Fibroblast of the aortic adventitia (primary cell): Measurements from ENCODE around the gene NCK2. TPM values are rescaled to one million over a fixed set of nuclear protein-coding genes. Genes with fewer than 3 reads are reported as not detected.

ENCODE experiments used
- DNase-seq: peaks from one replicate; pipeline ENCODE4 v3.0.0-alpha.2; 2010; ENCODE audit warnings: low read depth
- H3K4me3 ChIP-seq: 2 replicates; pipeline ENCODE4 v1.5.1; 2011; ENCODE audit warnings: low read depth, mild to moderate bottlenecking, control low read depth, low read length, moderate library complexity
- CTCF ChIP-seq: IDR thresholded peaks from 2 replicates; pipeline ENCODE4 v1.5.1; 2011; ENCODE audit warnings: mild to moderate bottlenecking, low read length, control low read depth, inconsistent platforms; ENCODE audit not compliant: insufficient read depth
- total RNA-seq: library from RNA; depleted of rRNA; stranded (reverse); fragments of >200 nt; gene quantifications from 2 replicates; pipeline ENCODE4 v1.2.3, GENCODE V29; 2012; ENCODE audit warnings: low replicate concordance

The NCK2 gene
- total RNA-seq, 1 donor = 9.4 TPM

GRCh38 chr2:105808423-105809096, 63.8 kb downstream of the NCK2 start:
- no peak for DNase-seq
- no peak overlapping the region for H3K4me3 ChIP-seq
- no peak for TF ChIP-seq CTCF

- no peak for TF ChIP-seq CTCF
- DNase-seq = no peak
- H3K4me3 ChIP-seq = no peak overlapping the region
Measured at GRCh38 chr2:105809097-105809473, 64.4 kb downstream of the NCK2 start.

GRCh38 chr2:105809723-105810122, 65.0 kb downstream of the NCK2 start:
- no peak for DNase-seq
- no peak for TF ChIP-seq CTCF
- no peak overlapping the region for H3K4me3 ChIP-seq

GRCh38 chr2:105812180-105813044, 67.7 kb downstream of the NCK2 start:
- peak; percentile 93 for DNase-seq
- no peak for TF ChIP-seq CTCF
- H3K4me3 ChIP-seq = no peak overlapping the region

GRCh38 chr2:105813045-105813315, 68.3 kb downstream of the NCK2 start:
- no peak overlapping the region for H3K4me3 ChIP-seq
- TF ChIP-seq CTCF = no peak
- no peak for DNase-seq

GRCh38 chr2:105813405-105813804, 68.7 kb downstream of the NCK2 start:
- no peak overlapping the region for H3K4me3 ChIP-seq
- DNase-seq = no peak
- no peak for TF ChIP-seq CTCF
